H1 (cell line): ENCODE data around the gene NIM1K.

Experiments used
- ASH2L ChIP-seq: fragments of 200-600, 300-600 bp; sonication (generic); IDR thresholded peaks from one replicate; pipeline ENCODE4 v1.7.1; 2017; ENCODE audit warnings: low read length
- CTCF ChIP-seq, 3 experiments: IDR thresholded peaks; 1 replicate in 2 of 3; 2 replicates in 1 of 3; pipeline versions ENCODE4 v1.5.1 to v1.6.1; 2011; ENCODE audit warnings: low read length in 3 of 3, mild to moderate bottlenecking in 3 of 3, inconsistent platforms in 2 of 3, low read depth in 1 of 3, moderate library complexity in 1 of 3; ENCODE audit not compliant: insufficient read depth in 1 of 3; ENCODE audit errors: control extremely low read depth in 1 of 3
- EGR1 ChIP-seq: IDR thresholded peaks from 2 replicates; pipeline ENCODE4 v1.6.1; 2011; ENCODE audit warnings: low read depth, low read length, borderline replicate concordance
- MAX ChIP-seq: IDR thresholded peaks from 2 replicates; pipeline ENCODE4 v1.6.1; 2012; ENCODE audit warnings: inconsistent platforms
- PHF8 ChIP-seq: fragments of 200-600 bp; sonication (generic); conservative IDR thresholded peaks from 2 replicates; pipeline ENCODE4 v1.7.1; 2012; ENCODE audit warnings: low read depth, mild to moderate bottlenecking, inconsistent platforms, low read length, moderate library complexity
- POU5F1 ChIP-seq: IDR thresholded peaks from 2 replicates; pipeline ENCODE4 v1.6.1; 2011; ENCODE audit warnings: low read depth, mild to moderate bottlenecking, low read length, moderate library complexity
- RAD21 ChIP-seq, 2 experiments: IDR thresholded peaks in 1 of 2; conservative IDR thresholded peaks in 1 of 2; 2 replicates each; pipeline ENCODE4 v1.6.1; 2011; ENCODE audit warnings: low read depth in 2 of 2, low read length in 2 of 2, improper control_type of control experiment in 1 of 2, inconsistent platforms in 1 of 2, mild to moderate bottlenecking in 1 of 2, moderate library complexity in 1 of 2
- SIN3A ChIP-seq, 2 experiments: IDR thresholded peaks in 1 of 2; conservative IDR thresholded peaks in 1 of 2; 2 replicates each; pipeline ENCODE4 v1.6.1; 2011 to 2012; ENCODE audit warnings: low read length in 2 of 2, improper control_type of control experiment in 1 of 2, low read depth in 1 of 2, mild to moderate bottlenecking in 1 of 2
- TAF1 ChIP-seq: IDR thresholded peaks from 2 replicates; pipeline ENCODE4 v1.6.1; 2011; ENCODE audit warnings: mild to moderate bottlenecking, low read depth, low read length
- TBP ChIP-seq: IDR thresholded peaks from 2 replicates; pipeline ENCODE4 v1.6.1; 2011; ENCODE audit warnings: low read depth, low read length, improper control_type of control experiment
- TCF12 ChIP-seq: IDR thresholded peaks from 2 replicates; pipeline ENCODE4 v1.6.1; 2011; ENCODE audit warnings: low read depth, mild to moderate bottlenecking, low read length
- YY1 ChIP-seq: IDR thresholded peaks from 2 replicates; pipeline ENCODE4 v1.6.1; 2011; ENCODE audit warnings: low read depth, mild to moderate bottlenecking, low read length

- no peak for TF ChIP-seq CTCF (IDR thresholded peaks at IDR 0.05; ENCODE audit: control extremely low read depth in 1 of 3, insufficient read depth in 1 of 3, low read depth in 1 of 3, low read length in 3 of 3)
- TF ChIP-seq EGR1, result no peak
- no peak for TF ChIP-seq PHF8
- no peak for TF ChIP-seq TCF12
- TF ChIP-seq YY1, result no peak
- TF ChIP-seq RAD21 (IDR thresholded peaks at IDR 0.05 in 1 of 2, conservative IDR thresholded peaks at IDR 0.05 in 1 of 2; ENCODE audit: low read depth in 2 of 2, low read length in 2 of 2), result no peak
- TF ChIP-seq SIN3A (conservative IDR thresholded peaks at IDR 0.05 in 1 of 2, IDR thresholded peaks at IDR 0.05 in 1 of 2; ENCODE audit: low read depth in 1 of 2, low read length in 2 of 2), result no peak
- TF ChIP-seq POU5F1, result no peak
- no peak for TF ChIP-seq MAX
- TF ChIP-seq TBP, result no peak
- TF ChIP-seq ASH2L, result no peak
- TF ChIP-seq TAF1, result no peak
Observed at GRCh38 chr5:43312076-43312661, 120.1 kb downstream of the NIM1K start.
